DMS79 (cell line): ENCODE results near the gene DEUP1.

Experiments used
- DNase-seq: peaks from one replicate; lab custom pipeline; 2025; lab: John Stamatoyannopoulos, UW

Gene DEUP1

GRCh38 chr11:93480256-93480655 lies 149.7 kb downstream of the DEUP1 start:
- DNase-seq: no peak

- DNase-seq: no peak
Observed at GRCh38 chr11:93480756-93481155, 150.2 kb downstream of the DEUP1 start.

- no peak for DNase-seq
Observed at GRCh38 chr11:93481279-93481678, 150.7 kb downstream of the DEUP1 start.

GRCh38 chr11:93481696-93482095 lies 151.2 kb downstream of the DEUP1 start:
- no peak for DNase-seq

GRCh38 chr11:93482556-93482955 lies 152.0 kb downstream of the DEUP1 start:
- DNase-seq: no peak

GRCh38 chr11:93484716-93485115 lies 154.2 kb downstream of the DEUP1 start:
- no peak for DNase-seq

- DNase-seq: no peak
Observed at GRCh38 chr11:93485983-93486382, 155.4 kb downstream of the DEUP1 start.

- peak; percentile 83 for DNase-seq
Observed at GRCh38 chr11:93487032-93487483, 156.5 kb downstream of the DEUP1 start.
